ENCODE measurements around the gene RAB7A.

GRCh38 chr3:128760881-128761280 is 34.9 kb downstream of the RAB7A start:
- no peak for TF ChIP-seq CTCF (IDR thresholded peaks at IDR 0.05)
- no peak for TF ChIP-seq POLR2AphosphoS5 (IDR thresholded peaks at IDR 0.05)
- TF ChIP-seq POLR2A (IDR thresholded peaks at IDR 0.05) = no peak
- TF ChIP-seq EP300 (IDR thresholded peaks at IDR 0.05) = no peak

Data from stomach (tissue), 4 donors.